ENCODE results near the gene MUCL1.

DNA sequence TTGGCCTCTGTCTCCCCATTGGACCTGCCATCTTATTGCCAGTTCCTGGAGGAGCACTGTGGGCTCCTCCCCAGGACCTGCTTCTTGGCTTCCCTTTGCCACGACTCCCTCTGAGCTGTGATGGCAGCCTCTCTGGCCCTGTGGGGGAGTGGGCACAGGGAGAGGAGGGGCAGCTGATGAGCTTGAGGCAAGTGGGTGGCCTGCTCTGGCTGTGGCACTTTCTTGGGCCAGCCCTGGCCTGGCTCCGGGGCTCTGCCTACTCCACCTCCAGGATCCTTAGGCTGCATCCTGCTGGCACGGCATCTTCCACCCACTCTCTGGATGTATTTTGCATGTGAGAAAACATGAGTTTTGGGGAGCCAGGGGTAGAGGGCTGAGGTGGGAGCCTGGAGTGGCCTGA, 32.6 kb upstream of the MUCL1 start:
- TF ChIP-seq, protein P1, sequence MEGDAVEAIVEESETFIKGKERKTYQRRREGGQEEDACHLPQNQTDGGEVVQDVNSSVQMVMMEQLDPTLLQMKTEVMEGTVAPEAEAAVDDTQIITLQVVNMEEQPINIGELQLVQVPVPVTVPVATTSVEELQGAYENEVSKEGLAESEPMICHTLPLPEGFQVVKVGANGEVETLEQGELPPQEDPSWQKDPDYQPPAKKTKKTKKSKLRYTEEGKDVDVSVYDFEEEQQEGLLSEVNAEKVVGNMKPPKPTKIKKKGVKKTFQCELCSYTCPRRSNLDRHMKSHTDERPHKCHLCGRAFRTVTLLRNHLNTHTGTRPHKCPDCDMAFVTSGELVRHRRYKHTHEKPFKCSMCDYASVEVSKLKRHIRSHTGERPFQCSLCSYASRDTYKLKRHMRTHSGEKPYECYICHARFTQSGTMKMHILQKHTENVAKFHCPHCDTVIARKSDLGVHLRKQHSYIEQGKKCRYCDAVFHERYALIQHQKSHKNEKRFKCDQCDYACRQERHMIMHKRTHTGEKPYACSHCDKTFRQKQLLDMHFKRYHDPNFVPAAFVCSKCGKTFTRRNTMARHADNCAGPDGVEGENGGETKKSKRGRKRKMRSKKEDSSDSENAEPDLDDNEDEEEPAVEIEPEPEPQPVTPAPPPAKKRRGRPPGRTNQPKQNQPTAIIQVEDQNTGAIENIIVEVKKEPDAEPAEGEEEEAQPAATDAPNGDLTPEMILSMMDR (IDR thresholded peaks at IDR 0.05): no peak
- no peak for TF ChIP-seq EZH2 (IDR thresholded peaks at IDR 0.05)
- no peak for TF ChIP-seq EZH2phosphoT487 (IDR thresholded peaks at IDR 0.05)

Measured in neural progenitor cell (in vitro differentiated cells).